Transverse colon (tissue), 3 donors: ENCODE data around the gene SLC38A1.

Experiments used
- CTCF ChIP-seq, 5 experiments: fragments of 200-600 bp in 3 of 5; fragments of 450-650 bp in 2 of 5; sonication (generic) in 3 of 5; IDR thresholded peaks; 1 replicate in 2 of 5; 2 replicates in 3 of 5; pipeline ENCODE4 v1.5.1; 2016 to 2017; ENCODE audit warnings: antibody characterized with exemption in 5 of 5, inconsistent platforms in 3 of 5, mild to moderate bottlenecking in 2 of 5, moderate library complexity in 1 of 5
- POLR2A ChIP-seq: fragments of 450-650 bp; IDR thresholded peaks from one replicate; pipeline ENCODE4 v1.6.1; 2016; ENCODE audit warnings: antibody characterized with exemption, mild to moderate bottlenecking, moderate library complexity

DNA sequence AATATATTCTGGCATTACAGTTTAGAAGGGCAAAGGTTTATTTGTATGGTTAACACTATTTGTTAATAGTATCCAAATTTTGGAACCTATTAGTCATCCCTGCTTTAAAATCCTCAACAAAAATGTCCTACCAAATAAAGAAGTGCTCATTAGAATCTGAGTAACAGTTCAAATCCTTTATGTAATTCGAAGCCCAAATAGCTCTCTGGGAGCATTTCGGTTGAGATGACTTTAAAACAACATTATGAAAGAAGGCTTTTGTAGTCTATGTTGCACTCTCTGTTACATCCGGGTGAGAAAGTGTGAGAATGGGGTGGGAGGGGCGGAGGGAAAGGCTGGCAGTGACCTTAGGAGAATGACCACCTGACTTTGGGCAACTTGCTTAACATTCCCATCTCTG, 59.7 kb downstream of the SLC38A1 start:
- TF ChIP-seq CTCF (IDR thresholded peaks at IDR 0.05) (no peak), POLR2A (no peak)
